ENCODE data around the gene EDA.

Gene EDA

DNA sequence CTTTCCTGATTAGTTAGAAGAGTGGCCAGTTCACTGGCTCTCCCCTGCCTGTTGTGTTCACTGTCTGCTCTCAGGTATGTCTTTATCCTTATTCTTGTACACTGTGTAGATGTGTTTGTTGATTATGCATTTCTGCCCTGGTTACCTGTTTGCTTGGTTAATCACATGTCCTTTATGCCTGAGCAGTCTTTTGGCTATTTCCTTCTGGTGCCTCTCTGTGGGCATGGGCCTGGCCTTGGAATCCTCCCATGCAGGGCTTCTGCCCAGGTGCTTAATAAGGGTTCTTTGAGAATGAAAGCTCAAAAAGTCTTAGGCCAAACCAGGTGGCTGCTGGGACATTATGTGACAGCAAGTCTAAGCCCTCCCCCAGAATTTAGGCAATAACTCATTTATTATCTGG is 472.8 kb downstream of the EDA start:
- TF ChIP-seq, protein P1, sequence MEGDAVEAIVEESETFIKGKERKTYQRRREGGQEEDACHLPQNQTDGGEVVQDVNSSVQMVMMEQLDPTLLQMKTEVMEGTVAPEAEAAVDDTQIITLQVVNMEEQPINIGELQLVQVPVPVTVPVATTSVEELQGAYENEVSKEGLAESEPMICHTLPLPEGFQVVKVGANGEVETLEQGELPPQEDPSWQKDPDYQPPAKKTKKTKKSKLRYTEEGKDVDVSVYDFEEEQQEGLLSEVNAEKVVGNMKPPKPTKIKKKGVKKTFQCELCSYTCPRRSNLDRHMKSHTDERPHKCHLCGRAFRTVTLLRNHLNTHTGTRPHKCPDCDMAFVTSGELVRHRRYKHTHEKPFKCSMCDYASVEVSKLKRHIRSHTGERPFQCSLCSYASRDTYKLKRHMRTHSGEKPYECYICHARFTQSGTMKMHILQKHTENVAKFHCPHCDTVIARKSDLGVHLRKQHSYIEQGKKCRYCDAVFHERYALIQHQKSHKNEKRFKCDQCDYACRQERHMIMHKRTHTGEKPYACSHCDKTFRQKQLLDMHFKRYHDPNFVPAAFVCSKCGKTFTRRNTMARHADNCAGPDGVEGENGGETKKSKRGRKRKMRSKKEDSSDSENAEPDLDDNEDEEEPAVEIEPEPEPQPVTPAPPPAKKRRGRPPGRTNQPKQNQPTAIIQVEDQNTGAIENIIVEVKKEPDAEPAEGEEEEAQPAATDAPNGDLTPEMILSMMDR (conservative IDR thresholded peaks at IDR 0.05): no peak
- no peak overlapping the region; the same call in 1 of the 2 replicates for H3K27ac ChIP-seq
